ENCODE measurements around the gene POLR3A.

POLR3A gene

DNA sequence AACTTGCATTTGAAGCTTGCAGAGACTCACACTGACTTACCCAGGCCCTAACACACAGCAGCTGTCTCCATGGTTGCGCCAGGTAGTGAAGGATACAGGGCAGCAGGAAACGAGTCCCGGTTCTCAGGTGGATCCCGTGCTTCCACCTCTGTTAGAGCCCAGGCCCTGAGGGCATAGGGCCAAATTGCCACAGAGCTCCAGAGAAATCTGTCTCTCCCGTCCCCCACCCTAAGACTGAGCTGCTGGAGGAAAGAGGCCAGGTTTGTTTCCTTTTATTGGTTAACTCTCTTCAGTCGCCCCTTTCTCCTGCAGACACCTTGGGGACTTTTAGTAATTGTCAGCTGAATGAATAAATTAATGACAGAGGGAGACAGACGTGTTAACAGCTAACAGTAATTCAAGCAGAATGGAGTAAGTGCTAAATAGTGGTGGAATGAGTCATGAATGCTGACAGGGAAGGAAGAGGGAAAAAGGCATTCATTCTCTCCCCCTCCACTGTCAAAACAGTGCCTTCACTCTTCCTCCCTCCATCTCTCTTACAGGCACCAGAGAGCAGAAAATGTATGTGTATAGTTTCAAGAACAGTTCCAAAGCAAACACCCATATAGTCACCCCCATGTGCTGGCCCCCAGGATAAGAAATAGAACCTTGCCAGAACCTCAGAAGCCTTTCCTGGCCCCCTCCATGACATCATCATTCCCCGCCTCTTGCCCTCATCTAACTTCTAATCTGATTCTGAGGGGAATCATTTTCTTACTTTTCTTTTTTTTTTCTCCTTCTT lies 86.0 kb downstream of the POLR3A start:
- no peak for DNase-seq (ENCODE audit: low spot score)

- no peak for DNase-seq (ENCODE audit: low spot score)
These were observed 87.5 kb downstream of the POLR3A start for GRCh38 chr10:77941790-77942189.

GRCh38 chr10:77940627-77941026 lies 88.7 kb downstream of the POLR3A start:
- DNase-seq (ENCODE audit: low spot score) = no peak

GRCh38 chr10:77940225-77940624 lies 89.1 kb downstream of the POLR3A start:
- DNase-seq (ENCODE audit: low spot score) = no peak

DNA sequence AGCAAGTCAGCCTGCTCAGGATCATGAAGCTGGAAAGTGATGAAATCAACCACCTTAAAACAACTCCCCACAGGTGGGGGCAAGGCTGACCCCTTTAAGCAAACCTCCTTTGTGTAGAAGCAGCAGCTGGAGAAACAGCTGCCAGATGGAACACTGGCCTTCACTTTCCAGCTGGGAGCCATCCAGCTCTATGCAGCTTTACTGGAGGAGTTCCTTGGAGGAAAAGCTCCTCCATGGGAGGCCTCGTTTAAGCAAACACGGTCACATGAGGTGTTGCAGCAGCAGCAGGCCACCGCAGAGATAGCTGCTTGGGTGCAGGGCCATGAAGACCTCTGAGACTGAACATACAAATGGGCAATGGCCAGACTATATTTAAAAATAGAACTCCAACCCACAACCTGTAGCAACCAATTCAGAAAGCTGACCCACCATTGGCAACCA lies 89.7 kb downstream of the POLR3A start:
- no peak for DNase-seq (ENCODE audit: low spot score)

- DNase-seq (ENCODE audit: low spot score) = no peak
These were observed 92.4 kb downstream of the POLR3A start for GRCh38 chr10:77936697-77937567.

DNA sequence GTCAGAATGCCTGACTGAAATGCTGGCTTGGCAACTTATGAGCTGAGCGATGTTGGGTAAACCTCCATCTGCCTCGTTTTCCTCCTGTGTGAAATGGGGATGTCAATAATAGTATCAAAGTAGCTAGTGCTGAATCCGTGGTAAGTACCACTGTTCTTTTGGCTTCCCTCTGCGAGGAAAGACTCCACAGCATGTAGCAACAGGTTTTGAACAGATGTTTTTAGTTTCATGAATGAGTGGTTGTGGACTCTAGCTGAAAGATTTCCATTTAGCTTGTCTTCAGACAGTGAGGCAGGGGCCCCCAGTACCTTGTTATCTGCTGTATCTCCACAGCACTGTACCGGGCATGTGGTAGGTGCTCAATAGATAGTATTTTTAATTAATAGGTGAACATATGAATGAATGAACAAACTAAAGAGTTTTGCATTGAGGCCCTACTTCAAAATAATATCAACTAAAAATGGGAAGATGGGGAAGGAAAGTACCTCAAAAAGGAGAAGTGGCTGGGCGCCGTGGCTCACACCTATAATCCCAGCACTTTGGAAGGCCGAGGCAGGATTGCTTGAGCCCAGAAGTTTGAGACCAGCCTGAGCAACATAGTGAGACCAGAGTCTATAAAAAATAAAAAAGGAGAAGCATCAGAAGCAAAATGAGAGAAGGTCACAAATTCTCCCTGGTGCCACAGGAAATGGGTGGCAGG lies 97.1 kb downstream of the POLR3A start:
- DNase-seq (ENCODE audit: low spot score) = no peak

GRCh38 chr10:77927402-77928246 lies 101.7 kb downstream of the POLR3A start:
- DNase-seq (ENCODE audit: low spot score) = no peak

- no peak for DNase-seq (ENCODE audit: low spot score)
These were observed 102.5 kb downstream of the POLR3A start, which contains the start of gene DLG5 for GRCh38 chr10:77926566-77927401. Gene DLG5, minus strand, starts transcription at chr10:77926755. Its CDS starts 235 bp downstream, at chr10:77926520.

- no peak for DNase-seq (ENCODE audit: low spot score)
These were observed 103.3 kb downstream of the POLR3A start for GRCh38 chr10:77925795-77926565.

DNA sequence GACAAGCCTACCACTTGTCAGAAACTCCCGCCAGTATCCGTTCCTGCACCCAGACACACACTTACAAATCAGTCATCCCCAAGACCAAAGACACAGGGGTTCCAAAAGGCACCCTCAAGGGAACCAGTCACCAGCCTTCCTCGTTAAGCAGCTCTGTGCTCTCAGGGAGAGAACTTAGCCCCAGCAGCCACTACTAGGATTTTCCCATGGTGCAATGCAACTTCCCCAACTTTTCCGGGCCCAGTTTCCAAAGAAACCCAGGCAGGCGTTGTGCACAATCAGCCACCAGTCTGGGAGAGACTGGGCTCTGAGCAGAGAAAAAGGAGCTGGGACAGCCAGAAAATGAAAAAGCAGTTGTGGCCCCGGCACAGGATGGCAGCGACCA lies 103.9 kb downstream of the POLR3A start:
- DNase-seq (ENCODE audit: low spot score) = peak; percentile 52

GRCh38 chr10:77922566-77923179 lies 106.6 kb downstream of the POLR3A start:
- DNase-seq (ENCODE audit: low spot score) = no peak

DNA sequence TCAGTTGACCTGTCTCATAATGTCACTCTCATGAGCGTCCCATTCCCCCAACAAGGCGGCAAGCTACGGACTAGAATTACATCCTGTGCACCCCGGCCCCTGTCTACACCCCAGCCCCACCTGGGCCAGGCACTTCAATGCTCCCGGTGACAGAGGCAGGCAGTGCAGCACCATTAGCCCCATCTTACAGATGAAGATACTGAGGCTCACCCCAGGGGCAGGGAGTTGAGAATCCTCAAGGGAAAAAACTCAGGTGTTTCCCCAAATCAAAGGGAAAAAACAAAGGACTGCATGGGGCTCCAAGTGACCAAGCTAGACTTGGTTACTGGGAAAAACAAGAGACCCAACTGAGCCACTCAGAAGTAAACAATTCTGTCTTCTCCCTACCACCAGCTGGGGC lies 107.3 kb downstream of the POLR3A start:
- DNase-seq (ENCODE audit: low spot score) = no peak

- no peak for DNase-seq (ENCODE audit: low spot score)
These were observed 107.9 kb downstream of the POLR3A start for GRCh38 chr10:77921395-77921794.

DNA sequence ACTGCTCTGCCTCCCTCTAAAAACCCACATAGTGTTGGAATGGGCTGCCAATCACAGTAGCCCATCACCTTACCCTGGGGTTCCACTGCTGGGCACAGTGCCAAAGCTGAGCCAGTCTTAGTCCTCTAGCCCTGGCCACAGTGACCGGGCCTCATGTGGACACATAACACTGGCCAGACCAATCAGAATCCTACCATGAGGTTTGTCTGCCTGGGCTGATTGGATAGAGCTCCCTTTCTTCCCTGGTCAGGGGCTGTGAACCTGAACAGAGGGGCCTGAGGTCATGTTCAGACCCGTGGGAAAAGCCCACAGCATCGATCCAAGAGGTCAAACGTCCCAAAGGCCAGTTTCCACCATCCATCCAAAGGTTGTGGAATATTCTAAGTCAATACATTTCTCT lies 108.8 kb downstream of the POLR3A start:
- DNase-seq (ENCODE audit: low spot score) = no peak

DNA sequence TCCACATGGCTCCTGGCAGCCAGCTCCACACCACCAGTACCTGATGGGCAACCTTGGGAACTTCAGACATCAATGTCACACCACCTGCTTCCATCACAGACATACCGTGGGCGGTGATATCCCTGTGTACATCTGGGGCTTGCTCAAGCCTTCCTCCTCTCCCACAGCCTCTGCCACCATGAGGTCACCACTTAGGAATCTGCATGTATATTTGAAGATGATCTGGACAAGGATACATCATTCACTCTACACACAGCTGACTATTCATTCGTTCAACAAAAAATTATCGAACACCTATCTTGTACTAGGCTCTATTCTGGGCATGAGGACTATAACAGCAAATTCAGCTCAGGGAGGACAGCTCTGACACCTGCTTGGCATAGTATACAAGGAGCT lies 109.6 kb downstream of the POLR3A start:
- DNase-seq (ENCODE audit: low spot score) = no peak

Measured in pons (tissue), 1 donor.